GM12801 (cell line): Measurements from ENCODE around the gene TMEM39A.

ENCODE experiments used
- TF ChIP-seq, protein P1 (sequence below): IDR thresholded peaks from one replicate; pipeline ENCODE4 v1.5.1; 2011; ENCODE audit warnings: control low read depth; ENCODE audit not compliant: insufficient read length; ENCODE audit errors: extremely low read depth

Gene TMEM39A

GRCh38 chr3:119433613-119434325 is 29.6 kb downstream of the TMEM39A start:
- TF ChIP-seq, protein P1, sequence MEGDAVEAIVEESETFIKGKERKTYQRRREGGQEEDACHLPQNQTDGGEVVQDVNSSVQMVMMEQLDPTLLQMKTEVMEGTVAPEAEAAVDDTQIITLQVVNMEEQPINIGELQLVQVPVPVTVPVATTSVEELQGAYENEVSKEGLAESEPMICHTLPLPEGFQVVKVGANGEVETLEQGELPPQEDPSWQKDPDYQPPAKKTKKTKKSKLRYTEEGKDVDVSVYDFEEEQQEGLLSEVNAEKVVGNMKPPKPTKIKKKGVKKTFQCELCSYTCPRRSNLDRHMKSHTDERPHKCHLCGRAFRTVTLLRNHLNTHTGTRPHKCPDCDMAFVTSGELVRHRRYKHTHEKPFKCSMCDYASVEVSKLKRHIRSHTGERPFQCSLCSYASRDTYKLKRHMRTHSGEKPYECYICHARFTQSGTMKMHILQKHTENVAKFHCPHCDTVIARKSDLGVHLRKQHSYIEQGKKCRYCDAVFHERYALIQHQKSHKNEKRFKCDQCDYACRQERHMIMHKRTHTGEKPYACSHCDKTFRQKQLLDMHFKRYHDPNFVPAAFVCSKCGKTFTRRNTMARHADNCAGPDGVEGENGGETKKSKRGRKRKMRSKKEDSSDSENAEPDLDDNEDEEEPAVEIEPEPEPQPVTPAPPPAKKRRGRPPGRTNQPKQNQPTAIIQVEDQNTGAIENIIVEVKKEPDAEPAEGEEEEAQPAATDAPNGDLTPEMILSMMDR, result no peak

- TF ChIP-seq, protein P1, result no peak
These were observed 34.9 kb downstream of the TMEM39A start for GRCh38 chr3:119428538-119428937.

DNA sequence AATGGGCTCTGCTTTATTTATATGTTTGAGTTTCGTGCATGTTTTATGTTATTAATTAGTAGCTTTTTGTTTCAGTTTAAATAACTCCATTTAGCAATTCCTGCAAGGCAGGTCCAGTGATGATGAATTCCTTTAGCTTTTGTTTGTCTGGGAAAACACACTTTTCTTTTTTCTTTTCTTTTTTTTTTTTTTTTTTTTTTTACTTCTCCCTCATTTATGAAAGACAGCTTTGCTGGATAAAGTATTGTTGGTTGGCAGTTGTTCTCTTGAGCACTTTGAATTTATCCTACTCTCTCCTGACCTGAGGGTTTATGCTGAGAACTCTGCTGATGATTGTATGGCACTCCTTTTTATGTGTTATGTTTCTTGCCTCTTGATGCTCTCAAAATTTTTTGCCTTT is 35.7 kb downstream of the TMEM39A start:
- TF ChIP-seq, protein P1, result no peak

- TF ChIP-seq, protein P1, result no peak
These were observed 43.2 kb downstream of the TMEM39A start for GRCh38 chr3:119420196-119420595.

DNA sequence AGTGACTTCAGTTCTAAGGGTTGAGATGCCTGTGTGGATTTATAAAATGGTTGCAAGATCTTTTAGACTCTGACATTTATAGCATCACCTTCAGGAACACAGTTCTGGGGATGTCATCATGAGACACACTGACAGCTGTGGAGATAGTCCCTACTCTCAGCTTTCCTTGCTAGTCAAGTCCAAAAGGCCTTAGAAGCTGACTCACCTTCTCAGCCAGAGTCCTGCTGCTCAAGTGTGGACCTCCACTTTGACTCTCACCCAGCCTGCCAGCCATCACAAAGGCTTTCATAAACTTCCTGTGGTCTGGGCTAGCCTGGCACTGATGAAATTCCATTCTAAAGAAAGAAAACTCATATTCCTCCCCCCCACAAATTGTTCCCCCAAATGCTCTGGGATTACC is 44.8 kb downstream of the TMEM39A start:
- TF ChIP-seq, protein P1, result no peak

DNA sequence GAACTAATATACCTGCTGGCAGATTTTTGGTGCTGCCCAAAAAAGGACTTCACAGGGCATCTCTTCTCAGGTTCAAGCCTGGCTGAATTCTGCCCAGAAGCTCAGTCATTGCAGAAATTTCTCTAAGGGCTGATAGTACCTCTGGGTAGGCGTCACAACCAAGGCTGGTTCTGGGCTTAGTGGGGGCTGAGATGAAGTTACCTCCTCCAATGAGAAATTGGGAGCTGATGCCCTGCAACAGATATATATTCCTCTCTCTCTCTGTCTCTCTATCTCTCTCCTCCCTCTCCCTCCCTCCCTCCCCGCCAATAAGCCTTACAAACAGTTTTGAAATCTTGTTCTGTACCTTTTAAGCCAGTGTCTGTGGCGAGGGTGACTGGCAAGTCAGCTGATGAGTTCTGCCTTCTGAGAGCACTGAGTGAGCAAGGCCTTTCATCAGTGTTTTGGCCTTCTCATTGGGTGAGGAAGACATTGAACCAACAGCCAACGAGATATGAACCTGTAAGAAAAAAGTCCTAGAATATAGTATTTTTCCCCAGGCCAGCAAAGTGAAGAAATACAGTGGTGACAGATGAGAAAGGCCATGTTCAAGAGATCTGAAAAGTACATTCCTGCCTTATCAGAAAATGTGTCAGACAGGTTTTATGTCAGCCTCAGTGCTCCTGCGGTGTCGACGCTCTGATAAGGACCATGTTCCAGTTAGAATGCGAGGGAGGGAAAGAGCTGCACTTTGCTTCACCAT is 45.5 kb downstream of the TMEM39A start:
- TF ChIP-seq, protein P1, result no peak

DNA sequence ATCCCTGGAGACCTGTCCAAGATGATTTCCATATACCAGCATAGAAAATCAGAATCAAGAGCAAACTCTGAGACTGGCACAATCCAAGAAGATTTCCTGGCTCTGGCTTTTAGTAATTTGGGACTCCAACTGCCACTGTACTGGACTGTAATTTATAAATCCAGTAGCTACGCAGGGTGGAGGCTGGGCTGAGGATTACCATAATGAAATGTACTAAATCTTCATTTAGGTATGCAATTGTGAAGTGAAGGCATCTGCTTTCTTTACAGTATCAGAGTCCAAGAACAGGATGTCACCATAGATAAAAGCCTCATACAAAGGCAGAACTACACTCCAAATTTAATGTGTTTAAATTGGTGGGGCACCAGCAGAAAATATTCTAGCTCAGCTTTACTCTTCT is 46.5 kb downstream of the TMEM39A start:
- TF ChIP-seq, protein P1, result no peak
